SK-N-SH (cell line): ENCODE measurements around the gene ATP6V0B. TPM values are rescaled to one million over a fixed set of nuclear protein-coding genes. Genes with fewer than 3 reads are reported as not detected.

ENCODE experiments used
- CTCF ChIA-PET: fragments of 300-600, 350-600 bp; formaldehyde crosslinking; extraction: SDS; loops from one replicate; lab custom pipeline; 2021; lab: Yijun Ruan, JAX
- POLR2A ChIA-PET: fragments of 350-600 bp; sonication (Branson Sonifier 250); formaldehyde crosslinking; extraction: SDS; loops from one replicate; lab custom pipeline; 2020; ENCODE audit warnings: antibody characterized with exemption, inconsistent platforms; lab: Yijun Ruan, JAX
- DNase-seq: peaks from one replicate; pipeline ENCODE4 v3.0.0; 2012
- H2AFZ ChIP-seq: fragments of 200-600 bp; sonication (generic); 2 replicates; pipeline ENCODE4 v1.8.1; 2016; ENCODE audit warnings: antibody characterized with exemption, mild to moderate bottlenecking, low read depth
- H3F3A ChIP-seq: fragments of 200-600 bp; sonication (generic); replicated peaks from 2 replicates; pipeline ENCODE3; 2016; ENCODE audit warnings: antibody characterized with exemption, mild to moderate bottlenecking; ENCODE audit not compliant: insufficient read depth
- H3K27ac ChIP-seq, 2 experiments: fragments of 200-500 bp in 1 of 2; fragments of 200-600 bp in 1 of 2; sonication (Bioruptor generic) in 1 of 2; sonication (generic), shearing (Covaris generic) in 1 of 2; 2 replicates each; pipeline versions ENCODE4 v1.5.1 to v1.6.1; 2014 to 2016; ENCODE audit warnings: low read depth in 2 of 2, inconsistent platforms in 1 of 2, low read length in 1 of 2, mild to moderate bottlenecking in 1 of 2, mixed read lengths in 1 of 2
- H3K27me3 ChIP-seq: fragments of 200-600 bp; sonication (generic), shearing (Covaris generic); 2 replicates; pipeline ENCODE4 v1.6.1; 2016; ENCODE audit warnings: mixed run types; ENCODE audit not compliant: insufficient read depth
- H3K36me3 ChIP-seq, 2 experiments: fragments of 200-500 bp in 1 of 2; fragments of 200-600 bp in 1 of 2; sonication (Bioruptor generic) in 1 of 2; sonication (generic) in 1 of 2; replicated peaks in 1 of 2; 2 replicates each; pipeline versions ENCODE3 to v1.5.1; 2014 to 2016; ENCODE audit warnings: low read length in 1 of 2, mild to moderate bottlenecking in 1 of 2; ENCODE audit not compliant: insufficient read depth in 2 of 2, control insufficient read depth in 1 of 2
- H3K4me1 ChIP-seq, 2 experiments: fragments of 200-500 bp in 1 of 2; fragments of 200-600 bp in 1 of 2; sonication (Bioruptor generic) in 1 of 2; sonication (generic), shearing (Covaris generic) in 1 of 2; 2 replicates each; pipeline versions ENCODE4 v1.5.1 to v1.6.1; 2014 to 2016; ENCODE audit warnings: low read depth in 1 of 2, low read length in 1 of 2, mixed run types in 1 of 2; ENCODE audit not compliant: insufficient read depth in 2 of 2, control insufficient read depth in 1 of 2
- H3K4me2 ChIP-seq: fragments of 200-600 bp; sonication (generic), shearing (Covaris generic); 2 replicates; pipeline ENCODE4 v1.6.1; 2017; ENCODE audit warnings: mixed run types
- H3K4me3 ChIP-seq, 2 experiments: fragments of 200-500 bp in 1 of 2; fragments of 200-600 bp in 1 of 2; sonication (Bioruptor generic) in 1 of 2; sonication (generic), shearing (Covaris generic) in 1 of 2; 2 replicates each; pipeline versions ENCODE4 v1.5.1 to v1.8.1; 2014 to 2016; ENCODE audit warnings: low read depth in 2 of 2, inconsistent platforms in 1 of 2, low read length in 1 of 2, mild to moderate bottlenecking in 1 of 2, mixed read lengths in 1 of 2, moderate library complexity in 1 of 2
- H3K79me2 ChIP-seq: fragments of 200-600 bp; sonication (generic); 2 replicates; pipeline ENCODE4 v1.8.1; 2017; ENCODE audit warnings: mild to moderate bottlenecking; ENCODE audit not compliant: insufficient read depth
- H3K9ac ChIP-seq: fragments of 200-600 bp; sonication (generic); 2 replicates; pipeline ENCODE4 v1.6.1; 2017; ENCODE audit warnings: mixed run types
- H3K9me2 ChIP-seq: fragments of 200-600 bp; sonication (generic); 2 replicates; pipeline ENCODE4 v1.6.1; 2017; ENCODE audit warnings: mixed run types
- H3K9me3 ChIP-seq: fragments of 200-600 bp; sonication (generic); 2 replicates; pipeline ENCODE4 v1.6.1; 2017; ENCODE audit warnings: mixed run types, mild to moderate bottlenecking, moderate library complexity
- H4K20me1 ChIP-seq: fragments of 200-600 bp; sonication (generic); 2 replicates; pipeline ENCODE4 v1.6.1; 2017; ENCODE audit warnings: mild to moderate bottlenecking, mixed run types; ENCODE audit not compliant: insufficient read depth
- CTCF ChIP-seq: fragments of 200-600 bp; sonication (generic); IDR thresholded peaks from 2 replicates; pipeline ENCODE4 v1.6.1; 2017; ENCODE audit warnings: antibody characterized with exemption, mild to moderate bottlenecking, moderate library complexity
- EP300 ChIP-seq, 2 experiments: IDR thresholded peaks; 2 replicates each; pipeline versions ENCODE4 v1.4.0 to v1.6.1; 2012; ENCODE audit warnings: borderline replicate concordance in 1 of 2, low read depth in 1 of 2, low read length in 1 of 2
- EZH2phosphoT487 ChIP-seq: fragments of 200-600 bp; sonication (generic); IDR thresholded peaks from 2 replicates; pipeline ENCODE4 v1.6.1; 2017; ENCODE audit warnings: low read depth, mixed run types, mild to moderate bottlenecking, antibody characterized with exemption, moderate library complexity, borderline replicate concordance
- FOXM1 ChIP-seq: IDR thresholded peaks from 2 replicates; pipeline ENCODE4 v1.4.0; 2012; ENCODE audit warnings: low read depth, mild to moderate bottlenecking
- NFIC ChIP-seq: IDR thresholded peaks from 2 replicates; pipeline ENCODE4 v1.4.0; 2012; ENCODE audit warnings: borderline replicate concordance
- RCOR1 ChIP-seq: fragments of 150-350 bp; IDR thresholded peaks from 2 replicates; pipeline ENCODE4 v1.6.1; 2017; ENCODE audit warnings: antibody characterized with exemption, low read length
- RFX5 ChIP-seq: IDR thresholded peaks from 2 replicates; pipeline ENCODE4 v1.6.1; 2012; ENCODE audit warnings: mild to moderate bottlenecking, improper control_type of control experiment, low read length
- WGBS: methylation state at CpG from one replicate; pipeline ENCODE4 v1.1.6; 2017; ENCODE audit warnings: low lambda C conversion rate; 5-methylcytosine and 5-hydroxymethylcytosine counted together
- polyA plus RNA-seq, 3 experiments: library from polyadenylated mRNA; depleted of rRNA; stranded (reverse); fragments of >200 nt; gene quantifications; 2 replicates each; pipeline ENCODE4 v1.2.3, GENCODE V29; 2012

ATP6V0B gene
- polyA plus RNA-seq, 1 of the 3 experiments (the other 2 are of a cell fraction) = 180 TPM

- peaks cover 0 to 72% of the 10 kb centered on the region in 2 experiments; a peak in 2 of 4 replicates for H3K4me1 ChIP-seq
- 76% methylated on average over 5 of the region's 6 CpGs for WGBS
- no peaks in the 10 kb centered on the region for H3K9me2 ChIP-seq
Measured at GRCh38 chr1:43996733-43997115, 22.0 kb downstream of the ATP6V0B start.

GRCh38 chr1:43997295-43997999 lies 22.7 kb downstream of the ATP6V0B start:
- CTCF ChIA-PET = interaction anchor here (0.9 to 20.6 kb wide), 3 partner anchors 8 to 62 kb away, joined by 3 to 598 read pairs (median 3); partner anchors contain the start of gene SLC6A9
- POLR2A ChIA-PET = no interaction called here

More at GRCh38 chr1:43996733-43997115, 22.0 kb downstream of the ATP6V0B start:
- Histone ChIP-seq H3F3A (peaks cover 4% of the 10 kb centered on the region), H3K9ac (no peak overlapping the region), H3K79me2 (no peaks in the 10 kb centered on the region), H4K20me1 (no peaks in the 10 kb centered on the region), H3K9me3 (no peaks in the 10 kb centered on the region), H3K27me3 (no peaks in the 10 kb centered on the region), H2AFZ (no peak overlapping the region), H3K4me2 (no peak overlapping the region), H3K4me3 (no peak overlapping the region; a peak in 1 of 4 replicates), H3K36me3 (no peaks in the 10 kb centered on the region), H3K27ac (peak overlapping the region in 1 of 2 experiments; percentile 99; a peak in 2 of 4 replicates)
- peak; percentile 74 for DNase-seq
- CTCF ChIA-PET = interaction anchor here (1.0 to 20.6 kb wide), 3 partner anchors 8 to 29 kb away, joined by 3 to 598 read pairs (median 12); partner anchors contain the start of gene SLC6A9
- TF ChIP-seq RFX5 (no peak), EP300 (IDR thresholded peaks at IDR 0.05; ENCODE audit: borderline replicate concordance in 1 of 2, low read depth in 1 of 2, low read length in 1 of 2) (peak in 1 of 2 experiments; percentile 45; a peak in 2 of 4 replicates), EZH2phosphoT487 (no peak)
- POLR2A ChIA-PET = interaction anchor here (0.8 to 1.2 kb wide), 3 partner anchors 9 to 37 kb away, joined by 3 to 5 read pairs (median 4); no protein-coding TSS in a partner anchor

More at GRCh38 chr1:43997295-43997999, 22.7 kb downstream of the ATP6V0B start:
- H3K9ac ChIP-seq = no peak overlapping the region
- H3K27ac ChIP-seq = peak overlapping the region in 1 of 2 experiments; percentile 99; a peak in 2 of 4 replicates
- H3K4me1 ChIP-seq = peaks cover 0 to 67% of the 10 kb centered on the region in 2 experiments; a peak in 2 of 4 replicates
- TF ChIP-seq RCOR1 (no peak), NFIC (no peak), RFX5 (no peak), FOXM1 (no peak), CTCF (no peak)
- no peaks in the 10 kb centered on the region for H3K36me3 ChIP-seq
- DNase-seq = peak; percentile 62
- no peaks in the 10 kb centered on the region for H3K9me2 ChIP-seq
- 95% methylated on average over 10 of the region's 22 CpGs for WGBS
- no peaks in the 10 kb centered on the region for H3K79me2 ChIP-seq
- no peaks in the 10 kb centered on the region for H3K27me3 ChIP-seq
- no peak overlapping the region for H3K4me3 ChIP-seq
- no peak overlapping the region for H2AFZ ChIP-seq
- H3F3A ChIP-seq = peaks cover 4% of the 10 kb centered on the region
- H3K4me2 ChIP-seq = no peak overlapping the region
- no peaks in the 10 kb centered on the region for H4K20me1 ChIP-seq
- H3K9me3 ChIP-seq = no peaks in the 10 kb centered on the region
